Skeletal muscle satellite cell (primary cell): ENCODE measurements around the gene SLC66A2.

Source experiments
- H3K27me3 ChIP-seq: 2 replicates; pipeline ENCODE4 v1.7.0; 2013; ENCODE audit warnings: low read length; ENCODE audit not compliant: control insufficient read depth, insufficient read depth
- H3K36me3 ChIP-seq: 2 replicates; pipeline ENCODE4 v1.7.0; 2013; ENCODE audit warnings: mild to moderate bottlenecking, control low read depth, low read length; ENCODE audit not compliant: insufficient read depth
- H3K4me1 ChIP-seq: 2 replicates; pipeline ENCODE4 v1.7.0; 2013; ENCODE audit warnings: low read length; ENCODE audit not compliant: control insufficient read depth, insufficient read depth
- H3K4me2 ChIP-seq: 2 replicates; pipeline ENCODE4 v1.7.0; 2013; ENCODE audit warnings: mild to moderate bottlenecking, low read length
- H3K4me3 ChIP-seq: 2 replicates; pipeline ENCODE4 v1.7.0; 2013; ENCODE audit warnings: low read length
- H3K9ac ChIP-seq: 2 replicates; pipeline ENCODE4 v1.7.0; 2013; ENCODE audit warnings: mild to moderate bottlenecking, low read depth, low read length, moderate library complexity
- H3K9me3 ChIP-seq: replicated peaks from 2 replicates; pipeline ENCODE4 v1.7.0; 2013; ENCODE audit warnings: mild to moderate bottlenecking, control low read depth, low read length

Gene SLC66A2

GRCh38 chr18:79947881-79948610, 3.4 kb downstream of the SLC66A2 start:
- H3K4me2 ChIP-seq: no peak overlapping the region
- H3K4me3 ChIP-seq: no peak overlapping the region
- H3K9ac ChIP-seq: no peak overlapping the region
- no peaks in the 10 kb centered on the region for H3K27me3 ChIP-seq
- peaks cover 8% of the 10 kb centered on the region for H3K4me1 ChIP-seq
- H3K36me3 ChIP-seq: peaks cover 11% of the 10 kb centered on the region
- no peaks in the 10 kb centered on the region for H3K9me3 ChIP-seq

- Histone ChIP-seq H3K4me2 (no peak overlapping the region), H3K4me3 (no peak overlapping the region), H3K36me3 (peaks cover 19% of the 10 kb centered on the region), H3K9me3 (no peaks in the 10 kb centered on the region), H3K9ac (no peak overlapping the region), H3K4me1 (peaks cover 8% of the 10 kb centered on the region), H3K27me3 (no peaks in the 10 kb centered on the region)
These were observed 4.2 kb downstream of the SLC66A2 start for GRCh38 chr18:79947054-79947755.

DNA sequence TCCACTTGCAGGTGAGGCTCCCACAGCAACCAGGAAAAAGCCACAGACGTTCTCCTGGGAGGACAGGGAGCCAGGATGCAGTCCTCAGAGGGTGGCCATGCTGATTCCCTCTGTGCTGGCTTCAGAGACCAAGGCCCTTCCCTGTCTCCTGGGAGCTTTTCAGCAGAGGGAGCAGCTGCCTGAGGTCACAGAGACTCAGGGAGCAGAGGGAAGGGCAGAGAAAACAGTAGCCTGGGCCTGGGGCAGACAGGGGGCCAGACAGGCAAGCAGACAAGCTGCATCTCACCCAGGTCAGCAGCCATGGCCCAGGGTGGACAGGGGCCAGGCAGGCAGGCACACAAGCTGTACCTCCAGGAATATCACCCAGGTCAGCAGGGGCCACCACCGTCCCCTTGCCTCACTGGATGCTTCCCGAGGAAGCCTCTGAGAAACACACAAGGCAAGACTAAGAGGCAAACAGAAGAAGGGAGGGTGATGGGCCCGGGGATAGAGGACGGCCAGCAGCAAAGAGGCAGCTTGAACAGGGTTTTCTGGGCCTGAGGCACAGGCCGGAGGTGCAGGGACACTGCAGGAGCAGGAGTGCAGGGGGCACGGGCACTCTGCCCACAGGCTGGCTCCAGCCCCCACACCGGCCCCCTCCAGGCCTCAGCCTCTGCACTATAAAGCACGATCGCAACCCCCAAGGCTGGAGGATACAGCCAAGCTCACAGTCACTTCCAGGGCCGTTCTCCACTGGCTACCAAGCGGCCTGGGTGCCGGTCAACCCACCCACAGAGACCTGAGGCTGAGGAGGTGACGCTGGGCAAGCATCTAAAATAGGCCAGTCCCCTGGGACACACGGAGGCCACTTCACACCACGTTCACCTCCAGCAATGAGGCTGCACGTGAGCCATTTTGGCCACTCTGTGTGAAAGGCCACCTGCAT, 6.1 kb downstream of the SLC66A2 start:
- Histone ChIP-seq H3K9ac (no peak overlapping the region), H3K4me2 (no peak overlapping the region), H3K27me3 (no peaks in the 10 kb centered on the region), H3K9me3 (no peaks in the 10 kb centered on the region), H3K4me3 (no peak overlapping the region), H3K36me3 (peaks cover 33% of the 10 kb centered on the region), H3K4me1 (peaks cover 8% of the 10 kb centered on the region)

DNA sequence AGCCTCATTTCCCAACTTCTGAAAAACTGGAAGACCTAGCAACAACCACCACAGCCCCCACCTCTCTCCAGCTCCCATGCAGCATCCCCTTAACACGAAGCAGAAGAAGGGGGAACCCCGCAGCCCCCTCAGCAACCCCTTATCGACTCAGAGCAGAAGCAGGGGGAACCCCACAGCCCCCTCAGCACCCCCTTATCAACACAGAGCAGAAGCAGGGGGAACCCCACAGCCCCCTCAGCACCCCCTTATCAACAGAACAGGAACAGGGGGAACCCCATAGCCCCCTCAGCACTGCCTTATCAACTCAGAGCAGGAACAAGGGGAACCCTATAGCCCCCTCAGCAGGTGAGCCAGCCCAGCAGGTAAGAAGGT, 6.7 kb downstream of the SLC66A2 start:
- Histone ChIP-seq H3K9ac (no peak overlapping the region), H3K36me3 (peaks cover 33% of the 10 kb centered on the region)

GRCh38 chr18:79944126-79944731, 7.2 kb downstream of the SLC66A2 start:
- H3K9ac ChIP-seq: no peak overlapping the region
- H3K27me3 ChIP-seq: no peaks in the 10 kb centered on the region
- peaks cover 33% of the 10 kb centered on the region for H3K36me3 ChIP-seq
- no peaks in the 10 kb centered on the region for H3K9me3 ChIP-seq
- no peak overlapping the region for H3K4me3 ChIP-seq
- H3K4me2 ChIP-seq: no peak overlapping the region
- no peaks in the 10 kb centered on the region for H3K4me1 ChIP-seq

More for the DNA sequence above, 6.7 kb downstream of the SLC66A2 start:
- Histone ChIP-seq H3K4me3 (no peak overlapping the region), H3K4me1 (peaks cover 3% of the 10 kb centered on the region), H3K4me2 (no peak overlapping the region), H3K27me3 (no peaks in the 10 kb centered on the region), H3K9me3 (no peaks in the 10 kb centered on the region)

DNA sequence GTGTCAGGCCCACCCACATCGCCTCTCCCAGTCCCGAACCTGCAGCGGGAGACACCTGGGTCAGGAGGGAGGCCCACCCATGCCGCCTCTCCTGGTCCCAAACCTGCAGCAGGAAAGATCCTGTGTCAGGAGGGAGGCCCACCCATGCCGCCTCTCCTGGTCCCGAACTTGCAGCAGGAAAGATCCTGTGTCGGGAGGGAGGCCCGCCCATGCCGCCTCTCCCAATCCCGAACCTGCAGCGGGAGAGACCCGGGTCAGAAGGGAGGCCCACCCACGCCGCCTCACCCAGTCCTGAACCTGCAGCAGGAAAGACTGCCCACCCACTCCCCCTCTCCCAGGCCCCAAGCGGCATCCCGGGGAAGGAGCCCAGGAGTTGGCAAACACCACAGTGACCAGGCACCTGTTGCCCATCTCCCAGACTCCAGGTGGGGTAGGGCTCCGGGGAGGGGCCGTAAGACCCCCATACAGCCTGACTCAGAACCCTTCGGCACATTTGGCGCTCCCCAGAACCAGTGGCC, 7.8 kb downstream of the SLC66A2 start:
- Histone ChIP-seq H3K27me3 (no peaks in the 10 kb centered on the region), H3K4me3 (no peak overlapping the region), H3K4me1 (no peaks in the 10 kb centered on the region), H3K4me2 (no peak overlapping the region), H3K9me3 (no peaks in the 10 kb centered on the region), H3K9ac (no peak overlapping the region), H3K36me3 (peaks cover 27% of the 10 kb centered on the region)

DNA sequence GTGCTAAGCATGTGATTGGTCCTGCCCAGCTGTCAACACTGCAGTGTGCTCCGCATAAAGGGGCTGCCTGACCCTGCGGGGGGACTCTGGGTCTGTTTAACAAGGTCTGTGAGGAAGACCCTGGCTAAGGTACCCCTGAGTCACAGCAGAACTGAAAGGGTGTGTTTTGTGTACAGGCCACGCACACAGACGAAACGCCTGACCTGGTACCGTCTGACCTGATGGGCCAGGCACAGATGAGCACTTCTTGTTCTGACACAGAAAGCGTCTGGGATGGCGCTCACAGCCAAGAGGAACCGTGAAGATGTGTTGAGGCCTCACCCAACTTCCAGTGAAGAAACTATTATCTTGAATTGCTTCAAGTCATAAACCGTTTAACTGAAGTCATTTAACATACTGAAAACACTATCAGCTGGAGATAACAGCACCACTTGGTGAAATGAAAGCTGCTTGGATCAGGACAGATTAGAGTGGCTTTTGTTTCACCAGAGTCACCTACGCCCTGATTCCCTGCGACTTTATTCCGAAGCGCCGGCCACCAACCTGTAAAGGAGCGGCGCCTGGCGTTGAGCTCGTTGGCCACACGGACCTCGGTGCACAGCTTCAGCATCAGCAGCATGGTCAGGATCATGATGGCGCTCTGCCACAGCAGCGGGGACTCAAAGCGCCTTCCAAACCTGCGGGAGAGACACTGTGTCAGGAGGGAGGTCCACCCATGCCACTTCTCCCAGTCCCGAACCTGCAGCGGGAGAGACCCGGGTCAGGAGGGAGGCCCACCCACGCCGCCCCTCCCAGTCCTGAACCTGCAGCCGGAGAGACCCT, 8.5 kb downstream of the SLC66A2 start:
- H3K27me3 ChIP-seq: no peaks in the 10 kb centered on the region
- H3K4me1 ChIP-seq: no peaks in the 10 kb centered on the region
- H3K36me3 ChIP-seq: peaks cover 25% of the 10 kb centered on the region
- H3K9me3 ChIP-seq: no peaks in the 10 kb centered on the region
- no peak overlapping the region for H3K4me2 ChIP-seq
- H3K9ac ChIP-seq: no peak overlapping the region
- no peak overlapping the region for H3K4me3 ChIP-seq

DNA sequence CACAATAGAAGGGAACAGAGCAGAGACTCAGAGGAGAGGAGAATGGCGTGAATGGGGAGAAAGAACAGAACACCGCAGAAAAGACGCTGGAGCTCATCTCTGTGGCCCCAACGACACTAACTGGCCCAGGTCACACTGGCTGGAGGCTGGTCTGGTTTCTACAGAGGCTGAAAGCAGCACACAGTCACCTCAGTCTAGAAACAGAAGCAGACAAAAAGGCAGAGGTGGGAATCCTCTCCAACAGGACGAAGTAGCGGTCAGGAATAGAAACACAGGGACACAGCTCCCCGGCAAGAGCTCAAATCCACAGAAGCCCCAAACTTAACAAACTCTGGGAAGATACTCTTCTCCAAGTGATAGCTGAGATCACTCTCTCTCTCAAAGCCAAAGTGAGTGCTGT, 9.2 kb downstream of the SLC66A2 start:
- Histone ChIP-seq H3K4me3 (no peak overlapping the region), H3K27me3 (no peaks in the 10 kb centered on the region), H3K36me3 (peaks cover 32% of the 10 kb centered on the region), H3K9ac (no peak overlapping the region), H3K4me2 (no peak overlapping the region), H3K9me3 (no peaks in the 10 kb centered on the region), H3K4me1 (no peaks in the 10 kb centered on the region)

DNA sequence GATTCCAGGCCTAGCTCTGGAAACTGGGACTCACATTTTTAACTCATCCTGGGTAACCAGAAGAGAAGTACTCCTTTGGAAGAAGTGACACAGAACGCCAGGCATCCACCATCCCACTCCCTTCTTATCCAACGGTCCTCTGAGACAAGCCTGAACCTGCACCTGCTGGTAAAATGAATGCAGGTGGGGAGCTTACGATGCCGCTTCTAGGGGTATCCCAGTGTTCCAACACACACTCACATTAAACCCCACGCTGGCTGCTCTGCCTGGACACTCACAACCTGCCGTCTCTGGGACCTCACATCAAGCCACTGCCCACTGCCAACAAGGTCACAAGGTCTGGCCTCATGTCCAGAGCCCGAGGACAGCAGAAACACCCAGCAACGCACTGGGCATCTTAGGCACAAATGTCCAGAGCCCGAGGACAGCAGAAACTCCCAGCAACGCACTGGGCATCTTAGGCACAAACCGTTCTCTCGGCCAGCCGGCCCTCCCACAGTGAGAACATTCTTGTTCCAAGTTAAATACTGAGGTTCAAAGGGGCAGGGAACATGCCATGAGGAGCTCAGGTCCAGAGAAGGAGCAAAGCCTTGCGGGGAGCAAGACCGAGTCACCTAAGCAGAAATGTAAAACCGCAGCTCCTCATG, 9.9 kb downstream of the SLC66A2 start:
- no peak overlapping the region for H3K9ac ChIP-seq
- H3K36me3 ChIP-seq: peaks cover 38% of the 10 kb centered on the region
- no peak overlapping the region for H3K4me3 ChIP-seq

DNA sequence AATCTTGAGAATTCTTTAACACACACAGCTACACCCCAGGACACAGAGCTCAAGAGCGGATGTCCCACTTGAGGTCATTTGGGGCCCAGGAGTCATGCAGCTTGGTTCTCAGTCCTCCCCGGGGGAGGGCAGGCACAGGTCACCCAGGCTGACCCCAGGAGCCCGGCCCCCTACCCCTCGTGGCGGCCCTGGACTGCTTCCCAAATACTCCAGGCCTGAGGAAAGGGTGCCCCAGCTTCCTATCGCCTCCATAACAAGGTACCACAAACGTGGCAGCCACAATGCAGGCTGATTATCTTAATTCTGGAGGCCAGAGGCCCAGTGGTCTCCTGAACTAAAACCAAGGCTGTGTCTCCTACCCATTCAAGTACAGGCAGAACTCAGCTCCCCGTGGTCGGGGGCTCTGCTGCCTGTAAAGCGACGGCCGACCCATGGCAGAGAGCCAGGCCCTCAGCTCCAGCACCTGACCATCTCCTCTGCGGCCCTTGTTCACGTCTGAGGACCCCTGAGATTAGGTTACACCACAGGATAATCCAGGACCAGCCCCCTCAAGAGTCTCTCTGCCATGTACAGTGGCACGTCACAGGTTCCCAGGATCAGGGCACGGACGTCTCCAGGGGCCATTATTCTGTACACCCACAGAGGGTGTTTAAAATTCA, 10.5 kb downstream of the SLC66A2 start:
- Histone ChIP-seq H3K36me3 (peaks cover 40% of the 10 kb centered on the region), H3K9ac (no peak overlapping the region), H3K4me3 (no peak overlapping the region), H3K4me1 (no peaks in the 10 kb centered on the region), H3K27me3 (no peaks in the 10 kb centered on the region), H3K4me2 (no peak overlapping the region), H3K9me3 (no peaks in the 10 kb centered on the region)

More for the DNA sequence above, 9.9 kb downstream of the SLC66A2 start:
- Histone ChIP-seq H3K27me3 (no peaks in the 10 kb centered on the region), H3K9me3 (no peaks in the 10 kb centered on the region), H3K4me2 (no peak overlapping the region), H3K4me1 (no peaks in the 10 kb centered on the region)
